Activated T-helper 1 cell treated with anti-CD3 and anti-CD28 coated beads, Interleukin-12 subunit alpha, Interleukin-12 subunit beta, Interleukin-2, Interleukin-4 antibody, amounts not matched to agents 30 ng/mL and 10 ng/mL and 1 ng/mL, durations not matched to agents 14 hours and 24 hours and 36 hours (primary cell): Measurements from ENCODE around the gene MPPE1. TPM values are rescaled to one million over a fixed set of nuclear protein-coding genes. Genes with fewer than 3 reads are reported as not detected.
A peak's percentile ranks its signal among the peaks of the same experiment; 100 is the strongest.

ENCODE experiments used
- DNase-seq: peaks from one replicate; pipeline ENCODE4 v3.0.0; 2021; ENCODE audit warnings: low spot score
- H3K27ac Mint-ChIP-seq: one replicate; pipeline ENCODE4 v1.8.0; 2021; ENCODE audit warnings: mild to moderate bottlenecking, mixed read lengths
- H3K27me3 Mint-ChIP-seq: one replicate; pipeline ENCODE4 v1.8.0; 2022; ENCODE audit warnings: mild to moderate bottlenecking, moderate library complexity, mixed read lengths; ENCODE audit not compliant: insufficient read depth
- H3K36me3 Mint-ChIP-seq: one replicate; pipeline ENCODE4 v1.8.0; 2021; ENCODE audit warnings: low read depth, mixed read lengths
- H3K4me1 Mint-ChIP-seq: one replicate; pipeline ENCODE4 v1.8.0; 2021; ENCODE audit warnings: low read depth, mixed read lengths
- H3K4me3 Mint-ChIP-seq: one replicate; pipeline ENCODE4 v1.8.0; 2021; ENCODE audit warnings: mild to moderate bottlenecking, moderate library complexity, mixed read lengths
- H3K9me3 Mint-ChIP-seq: one replicate; pipeline ENCODE4 v1.8.0; 2021; ENCODE audit warnings: mixed read lengths
- intact Hi-C: fragments of 100-400 bp; cut with micrococcal nuclease; formaldehyde crosslinking; loops from one replicate; pipeline ENCODE4 v1.15.1; 2024
- total RNA-seq: library from RNA; stranded (reverse); gene quantifications from 2 replicates; pipeline ENCODE4 v1.2.3, GENCODE V29; 2022

The MPPE1 gene, protein sequence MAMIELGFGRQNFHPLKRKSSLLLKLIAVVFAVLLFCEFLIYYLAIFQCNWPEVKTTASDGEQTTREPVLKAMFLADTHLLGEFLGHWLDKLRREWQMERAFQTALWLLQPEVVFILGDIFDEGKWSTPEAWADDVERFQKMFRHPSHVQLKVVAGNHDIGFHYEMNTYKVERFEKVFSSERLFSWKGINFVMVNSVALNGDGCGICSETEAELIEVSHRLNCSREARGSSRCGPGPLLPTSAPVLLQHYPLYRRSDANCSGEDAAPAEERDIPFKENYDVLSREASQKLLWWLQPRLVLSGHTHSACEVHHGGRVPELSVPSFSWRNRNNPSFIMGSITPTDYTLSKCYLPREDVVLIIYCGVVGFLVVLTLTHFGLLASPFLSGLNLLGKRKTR
- 45.8 and 47.4 TPM in 2 replicates for total RNA-seq

DNA sequence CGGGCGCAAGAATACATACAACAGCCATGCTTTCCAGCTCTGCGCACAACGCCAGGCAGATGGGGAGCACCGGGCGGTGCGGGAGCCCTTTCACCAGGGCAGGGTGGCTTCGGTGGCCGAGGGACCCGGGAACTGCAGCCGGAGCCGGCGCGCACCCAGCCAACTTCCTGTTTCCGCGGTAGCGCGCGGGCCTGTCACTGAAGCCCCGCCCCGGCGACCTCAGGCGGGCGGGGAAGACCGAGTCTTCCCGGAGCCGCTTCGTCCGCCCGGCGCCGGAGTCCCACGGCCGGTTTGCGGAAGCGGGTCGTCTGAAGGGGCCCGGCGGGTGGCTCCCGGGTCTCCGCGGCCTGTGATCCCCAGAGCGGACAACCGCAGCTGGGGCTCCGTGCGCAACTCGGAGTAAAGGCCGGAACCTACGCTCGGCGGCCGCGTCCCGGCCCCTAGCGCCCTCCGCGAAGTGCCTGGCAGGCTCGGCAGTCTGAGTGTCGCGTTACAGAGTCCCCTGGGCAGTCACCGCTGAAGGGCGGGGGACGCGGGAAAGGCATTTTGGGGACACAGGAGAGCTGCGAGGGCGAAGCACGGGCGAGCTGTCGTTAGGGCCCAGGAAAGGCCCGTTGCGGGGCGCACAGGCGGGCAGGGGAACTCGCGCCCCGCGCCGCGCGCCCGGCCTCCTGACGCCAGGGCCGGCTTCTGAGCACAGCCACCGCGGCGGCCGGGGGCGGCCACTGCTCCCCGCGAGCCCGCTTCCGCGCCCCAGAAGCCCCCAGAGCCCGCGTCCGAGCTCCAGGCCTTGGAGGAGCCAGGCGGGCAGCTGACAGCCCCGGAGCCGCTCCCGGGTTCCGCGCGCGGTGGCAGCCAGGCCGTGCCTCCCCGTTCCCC lies at the start of gene MPPE1:
Gene MPPE1 (minus strand): TSS at position 136 of the 879 bp plus-strand sequence. CDS start 11,053 bp downstream, outside the sequence.
- peak; percentile 87 for DNase-seq
- Mint-ChIP-seq H3K9me3 (no peaks in the 10 kb centered on the region), H3K4me3 (peak within 1 kb of the TSS; percentile 94), H3K36me3 (peaks cover 4% of the 10 kb centered on the region), H3K27me3 (no peaks in the 10 kb centered on the region), H3K27ac (peak within 1 kb of the TSS; percentile 93), H3K4me1 (peaks cover 32% of the 10 kb centered on the region)
- intact Hi-C loops = loop anchor here (1.0 to 5.0 kb wide), 9 partner anchors 38 to 1378 kb away; partner anchors contain the start of genes AFG3L2, CEP192, CHMP1B and IMPA2

DNA sequence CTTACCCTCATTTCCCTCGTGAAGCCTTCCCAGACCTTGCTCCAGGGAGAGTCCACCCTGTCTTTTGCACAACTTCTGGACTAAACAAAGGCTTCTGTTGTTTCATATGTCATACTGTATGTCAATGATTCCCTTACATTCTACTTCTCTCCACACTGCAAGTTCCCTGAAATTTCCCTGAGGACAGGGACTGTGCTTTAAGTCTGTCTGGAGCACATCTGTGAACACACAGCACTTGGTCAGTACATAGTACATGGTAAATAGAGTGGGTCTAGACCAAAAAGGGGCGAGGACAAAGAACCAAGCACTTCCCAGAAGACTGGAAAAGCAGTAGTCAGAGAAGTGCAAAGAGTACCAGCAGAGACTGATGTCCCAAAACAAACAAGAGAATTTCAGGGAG lies 49.5 kb upstream of the MPPE1 start:
- Mint-ChIP-seq H3K36me3 (peaks cover 1% of the 10 kb centered on the region), H3K4me3 (no peak overlapping the region), H3K4me1 (peaks cover 9% of the 10 kb centered on the region), H3K27me3 (no peaks in the 10 kb centered on the region), H3K9me3 (peaks cover 14% of the 10 kb centered on the region), H3K27ac (no peak overlapping the region)
- intact Hi-C loops = no loop called here
- DNase-seq = no peak

DNA sequence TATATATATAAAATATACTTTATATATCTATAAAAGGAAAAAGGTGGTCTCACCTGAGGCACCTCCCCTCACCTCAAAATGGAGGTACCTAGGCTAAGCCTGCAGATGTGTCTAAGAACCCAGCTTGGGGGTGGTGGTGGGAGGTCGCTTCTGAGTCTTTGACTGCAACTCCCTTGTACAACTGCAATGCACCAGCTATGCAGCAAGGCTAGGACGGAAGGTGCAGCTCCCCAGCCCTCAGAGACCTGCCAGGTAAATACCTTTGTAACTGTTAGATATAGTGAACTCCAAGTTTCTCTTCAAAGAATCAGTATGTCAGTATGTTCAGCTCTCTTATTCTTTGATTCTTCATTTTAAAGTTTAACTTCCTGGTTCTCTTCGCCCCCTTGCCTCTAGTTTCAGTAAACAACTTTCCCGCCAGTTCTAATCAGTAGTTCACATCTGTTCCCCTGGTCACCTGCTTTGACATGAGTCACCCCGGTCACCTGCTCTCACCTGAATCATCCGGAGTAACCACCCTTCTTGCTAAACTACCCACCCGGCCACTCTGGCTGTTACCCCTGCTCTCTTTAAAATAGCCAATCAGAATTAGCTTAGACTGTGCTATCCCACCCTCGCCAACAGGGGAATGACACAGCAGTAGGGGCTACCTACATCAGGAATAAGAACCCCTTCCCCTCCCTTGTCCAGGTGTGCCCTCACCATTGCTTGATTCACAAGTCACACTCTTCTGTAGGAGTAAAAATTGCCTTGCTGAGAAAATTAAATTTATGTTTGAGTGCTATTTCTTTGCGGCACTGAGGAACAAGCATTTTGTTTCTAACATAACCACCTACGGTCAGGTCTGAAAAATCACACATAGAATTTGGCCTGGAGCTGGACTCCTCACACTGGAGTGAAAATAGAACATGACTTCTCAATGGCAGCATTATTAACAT lies 48.5 kb upstream of the MPPE1 start:
- no peak for DNase-seq
- Mint-ChIP-seq H3K27ac (no peak overlapping the region), H3K36me3 (peaks cover 1% of the 10 kb centered on the region), H3K4me1 (peaks cover 9% of the 10 kb centered on the region), H3K9me3 (peaks cover 14% of the 10 kb centered on the region), H3K27me3 (no peaks in the 10 kb centered on the region), H3K4me3 (no peak overlapping the region)
- intact Hi-C loops = no loop called here

DNA sequence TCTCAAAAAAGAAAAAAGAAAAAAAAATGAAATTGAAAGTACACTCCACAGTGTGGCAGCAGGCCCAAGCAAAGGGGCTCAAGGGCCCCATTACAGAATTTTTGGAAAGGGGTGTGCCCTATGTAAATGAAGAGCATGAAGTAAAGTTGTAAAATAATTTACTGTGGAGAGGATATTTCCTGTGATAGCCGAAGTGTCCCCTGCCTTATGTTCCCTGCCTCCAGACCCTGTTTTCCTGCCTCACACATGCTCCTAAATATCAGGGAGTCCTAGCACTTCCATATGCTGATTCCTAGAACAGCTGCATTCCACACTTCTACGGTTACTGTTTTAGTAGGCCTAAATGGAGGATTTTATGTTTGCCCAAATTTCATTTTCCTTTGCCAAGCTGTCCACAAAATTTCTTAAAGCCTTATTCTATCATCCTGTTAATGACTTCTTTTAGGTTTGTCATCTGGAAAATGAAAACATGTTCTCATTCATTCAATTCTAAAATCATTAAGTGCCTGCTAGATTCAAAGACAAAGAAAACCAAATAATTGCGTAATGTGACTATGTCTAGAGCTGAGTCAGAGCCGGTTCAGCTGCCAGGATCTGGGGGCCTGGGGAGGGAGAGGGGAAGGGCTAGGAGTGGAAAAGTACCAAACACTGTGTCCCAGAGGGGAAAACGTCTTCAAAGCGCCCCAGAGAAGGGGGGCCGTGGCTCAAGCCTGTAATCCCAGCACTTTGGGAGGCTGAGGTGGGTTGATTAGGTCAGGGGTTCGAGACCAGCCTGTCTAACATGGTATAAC lies 47.3 kb upstream of the MPPE1 start:
- Mint-ChIP-seq H3K4me1 (peaks cover 9% of the 10 kb centered on the region), H3K36me3 (peaks cover 1% of the 10 kb centered on the region), H3K4me3 (no peak overlapping the region), H3K27me3 (no peaks in the 10 kb centered on the region), H3K9me3 (peaks cover 14% of the 10 kb centered on the region), H3K27ac (no peak overlapping the region)
- intact Hi-C loops = no loop called here
- DNase-seq = no peak

DNA sequence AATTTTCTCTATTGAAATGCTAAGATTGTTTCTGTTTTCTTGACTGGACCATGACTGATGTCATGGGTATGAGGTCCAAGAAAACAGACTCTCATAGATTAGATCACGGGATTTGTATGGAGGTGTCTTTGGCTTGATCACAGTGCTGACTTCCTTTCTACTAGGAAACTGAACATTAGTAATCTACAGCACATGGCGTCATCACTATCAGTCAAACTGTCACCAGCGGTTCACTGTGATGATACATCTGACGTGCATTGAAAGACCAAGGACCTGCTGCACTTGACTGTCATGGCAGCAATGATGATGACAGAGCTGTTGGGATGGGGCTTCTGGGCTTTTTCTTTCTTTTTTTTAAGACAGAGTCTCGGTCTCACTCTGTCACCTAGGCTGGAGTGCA lies 45.0 kb upstream of the MPPE1 start:
- peaks cover 9% of the 10 kb centered on the region for H3K4me1 Mint-ChIP-seq
- peaks cover 14% of the 10 kb centered on the region for H3K9me3 Mint-ChIP-seq
- peaks cover 1% of the 10 kb centered on the region for H3K36me3 Mint-ChIP-seq
- DNase-seq = no peak
- intact Hi-C loops = no loop called here
- H3K27me3 Mint-ChIP-seq = no peaks in the 10 kb centered on the region
- no peak overlapping the region for H3K4me3 Mint-ChIP-seq
- no peak overlapping the region for H3K27ac Mint-ChIP-seq

DNA sequence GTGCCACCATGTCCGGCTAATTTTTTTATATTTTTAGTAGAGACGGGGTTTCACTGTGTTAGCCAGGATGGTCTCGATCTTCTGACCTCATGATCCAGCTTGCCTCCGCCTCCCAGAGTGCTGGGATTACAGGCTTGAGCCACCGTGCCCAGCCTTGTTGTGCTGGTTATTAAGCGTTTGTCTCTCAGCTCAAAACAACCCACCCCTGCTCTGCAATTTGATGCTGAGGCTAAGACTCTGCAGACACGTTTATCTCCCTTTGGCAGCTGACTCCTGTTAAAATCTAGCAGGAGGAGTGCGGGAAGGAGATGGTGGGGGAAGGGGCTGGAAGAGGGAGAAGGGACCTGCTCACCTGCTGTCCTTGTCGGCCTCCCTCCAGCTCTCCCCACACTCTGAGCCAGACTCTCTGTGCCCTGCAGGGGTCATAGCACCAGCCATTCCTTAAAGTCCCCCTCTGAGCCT lies 43.3 kb upstream of the MPPE1 start:
- peaks cover 13% of the 10 kb centered on the region for H3K4me1 Mint-ChIP-seq
- no peaks in the 10 kb centered on the region for H3K36me3 Mint-ChIP-seq
- no peak overlapping the region for H3K4me3 Mint-ChIP-seq
- intact Hi-C loops = no loop called here
- DNase-seq = no peak
- no peaks in the 10 kb centered on the region for H3K9me3 Mint-ChIP-seq
- H3K27me3 Mint-ChIP-seq = no peaks in the 10 kb centered on the region
- H3K27ac Mint-ChIP-seq = no peak overlapping the region

DNA sequence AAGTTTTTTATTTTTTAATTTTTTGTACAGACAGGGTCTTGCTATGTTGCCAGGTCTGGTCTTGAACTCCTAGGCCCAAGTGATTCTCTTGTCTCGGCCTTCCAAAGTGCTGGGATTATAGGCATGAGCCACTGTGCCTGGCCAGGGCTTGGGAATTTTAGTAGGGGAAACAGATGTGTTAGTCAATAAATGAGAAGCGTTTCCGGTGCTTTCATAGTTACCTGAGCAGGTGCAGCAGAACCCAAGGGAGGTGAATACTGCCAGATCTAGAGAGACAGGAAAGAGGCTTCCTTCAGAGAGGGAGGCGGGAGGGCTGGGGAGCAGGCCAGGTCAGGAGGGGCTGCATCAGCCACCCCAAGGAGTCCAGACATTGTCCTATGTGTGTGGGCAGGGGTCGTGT lies 42.7 kb upstream of the MPPE1 start:
- H3K9me3 Mint-ChIP-seq = no peaks in the 10 kb centered on the region
- no peak overlapping the region for H3K4me3 Mint-ChIP-seq
- H3K36me3 Mint-ChIP-seq = no peaks in the 10 kb centered on the region
- no peak for DNase-seq
- peaks cover 14% of the 10 kb centered on the region for H3K4me1 Mint-ChIP-seq
- intact Hi-C loops = no loop called here
- H3K27ac Mint-ChIP-seq = no peak overlapping the region
- H3K27me3 Mint-ChIP-seq = no peaks in the 10 kb centered on the region

DNA sequence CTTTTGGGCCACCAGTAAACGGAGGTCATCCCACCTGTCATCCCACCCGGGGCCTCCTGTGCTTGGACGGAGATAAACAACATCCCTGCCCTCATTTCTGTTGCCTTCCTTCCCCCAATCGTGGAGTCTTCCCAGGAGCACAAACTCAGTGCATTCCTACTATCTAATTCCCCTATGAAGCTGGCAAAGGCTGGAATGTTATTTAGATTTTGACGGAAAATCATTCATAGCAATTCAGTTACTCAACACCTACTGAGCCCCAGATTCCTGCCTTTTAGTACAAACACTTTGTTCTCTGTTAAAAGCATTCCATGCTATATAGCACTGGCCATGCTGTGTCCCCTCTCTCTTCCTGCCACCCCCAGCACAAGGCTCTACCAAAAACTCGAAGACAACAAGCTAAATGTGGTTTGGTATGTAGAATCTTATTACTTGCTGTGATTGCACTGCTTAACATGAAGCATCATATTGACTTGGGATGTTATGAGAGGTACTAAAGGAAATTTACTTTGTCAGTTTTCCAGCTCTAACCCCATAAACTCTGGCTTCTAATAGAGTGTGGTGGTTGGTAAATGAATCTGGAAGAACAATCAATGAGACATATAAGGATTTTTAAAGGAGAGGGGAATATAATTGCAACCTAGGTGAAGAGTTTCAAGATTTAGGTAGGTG lies 40.9 kb upstream of the MPPE1 start:
- H3K4me3 Mint-ChIP-seq = no peak overlapping the region
- H3K4me1 Mint-ChIP-seq = peaks cover 5% of the 10 kb centered on the region
- intact Hi-C loops = no loop called here
- no peak overlapping the region for H3K27ac Mint-ChIP-seq
- H3K36me3 Mint-ChIP-seq = no peaks in the 10 kb centered on the region
- no peaks in the 10 kb centered on the region for H3K9me3 Mint-ChIP-seq
- no peak for DNase-seq
- no peaks in the 10 kb centered on the region for H3K27me3 Mint-ChIP-seq

DNA sequence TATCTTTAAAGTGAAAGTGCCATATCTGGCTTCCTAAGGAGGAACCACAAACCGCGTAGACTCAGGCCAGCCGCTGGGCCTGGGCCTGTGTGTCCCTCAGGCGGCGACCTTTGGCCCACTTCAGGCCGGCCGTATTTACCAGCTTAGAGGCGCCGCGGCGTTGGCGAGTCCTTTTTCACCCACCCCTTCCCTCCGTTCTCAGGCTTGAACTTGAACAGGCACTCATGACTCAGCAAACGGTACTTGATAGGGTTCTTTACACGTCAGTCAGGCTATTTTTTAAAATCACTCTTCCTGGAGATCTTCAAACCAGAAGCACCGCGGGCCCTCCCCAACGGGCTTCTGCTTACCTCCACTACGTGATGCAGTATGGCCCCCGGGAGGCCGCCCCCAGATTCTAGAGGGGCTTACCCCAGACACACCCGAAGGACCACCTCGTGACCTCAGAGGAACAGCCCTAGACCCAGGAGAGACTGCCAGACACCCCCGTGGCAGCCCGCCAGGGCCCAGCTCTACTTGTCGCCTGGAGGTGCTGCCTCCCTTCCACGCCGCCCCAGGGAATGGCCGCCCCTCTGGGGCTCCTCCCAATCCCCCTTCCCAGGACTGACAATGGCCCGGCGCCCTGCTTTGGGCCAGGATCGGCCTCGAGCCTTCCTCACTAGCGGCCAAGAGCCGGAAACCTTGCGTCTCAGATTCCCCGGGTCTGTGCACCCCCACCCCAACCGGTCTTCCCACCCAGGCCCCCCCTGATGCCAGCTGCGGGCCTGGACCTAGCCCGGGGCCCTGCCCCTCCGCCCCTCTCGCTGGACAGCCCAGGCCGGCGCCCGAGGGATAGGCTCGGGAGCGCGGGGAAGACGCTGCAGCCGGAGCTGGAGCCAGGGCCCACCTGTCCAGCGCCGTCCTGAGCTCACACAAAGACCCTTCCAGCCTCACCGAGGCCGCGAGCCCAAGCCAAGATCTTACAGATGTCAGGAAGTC lies 39.4 kb upstream of the MPPE1 start:
- intact Hi-C loops = loop anchor here (1.0 to 2.0 kb wide), 3 partner anchors 34 to 96 kb away; partner anchors contain the start of genes CHMP1B, IMPA2 and MPPE1
- H3K36me3 Mint-ChIP-seq = no peaks in the 10 kb centered on the region
- DNase-seq = peak; percentile 43
- peak overlapping the region; percentile 70 for H3K4me3 Mint-ChIP-seq
- H3K4me1 Mint-ChIP-seq = peaks cover 5% of the 10 kb centered on the region
- H3K9me3 Mint-ChIP-seq = no peaks in the 10 kb centered on the region
- no peaks in the 10 kb centered on the region for H3K27me3 Mint-ChIP-seq
- peak overlapping the region; percentile 53 for H3K27ac Mint-ChIP-seq

DNA sequence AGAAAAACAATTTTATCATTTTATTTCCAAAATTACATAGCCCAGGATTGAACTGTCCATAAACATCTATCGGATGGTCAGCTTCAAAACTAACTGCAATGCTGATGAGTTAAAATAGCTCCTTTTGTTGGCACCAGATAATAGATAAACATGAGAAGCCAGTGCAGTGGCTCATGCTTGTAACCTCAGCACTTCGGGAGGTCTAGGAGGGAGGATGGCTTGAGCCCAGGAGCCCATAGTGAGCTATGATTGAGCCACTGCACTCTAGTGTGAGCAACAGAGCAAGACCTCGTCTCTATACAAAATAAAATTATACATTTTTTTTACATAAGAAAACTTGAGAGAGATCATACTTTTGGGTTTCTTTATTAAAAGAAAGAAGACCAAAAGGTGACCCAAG lies 38.6 kb upstream of the MPPE1 start:
- no peak overlapping the region for H3K27ac Mint-ChIP-seq
- intact Hi-C loops = loop anchor here (1.0 to 2.0 kb wide), 3 partner anchors 35 to 95 kb away; partner anchors contain the start of genes CHMP1B, IMPA2 and MPPE1
- H3K4me3 Mint-ChIP-seq = no peak overlapping the region
- H3K27me3 Mint-ChIP-seq = peaks cover 2% of the 10 kb centered on the region
- H3K9me3 Mint-ChIP-seq = no peaks in the 10 kb centered on the region
- H3K4me1 Mint-ChIP-seq = peaks cover 5% of the 10 kb centered on the region
- H3K36me3 Mint-ChIP-seq = no peaks in the 10 kb centered on the region
- DNase-seq = no peak
